GM21381 (cell line): ENCODE results near the gene ZNF491.
"Not testable (repeated sequence)": the region's sequence is repeated elsewhere in the genome, so short reads cannot be mapped to it uniquely, and the experiment has no call there.

ENCODE experiments used
- ATAC-seq: cut with Tn5 transposase; IDR thresholded peaks from one replicate; pipeline ENCODE4 v1.9.1; 2021; ENCODE audit warnings: mild to moderate bottlenecking, moderate library complexity; ENCODE audit not compliant: unreplicated experiment

The ZNF491 gene

DNA sequence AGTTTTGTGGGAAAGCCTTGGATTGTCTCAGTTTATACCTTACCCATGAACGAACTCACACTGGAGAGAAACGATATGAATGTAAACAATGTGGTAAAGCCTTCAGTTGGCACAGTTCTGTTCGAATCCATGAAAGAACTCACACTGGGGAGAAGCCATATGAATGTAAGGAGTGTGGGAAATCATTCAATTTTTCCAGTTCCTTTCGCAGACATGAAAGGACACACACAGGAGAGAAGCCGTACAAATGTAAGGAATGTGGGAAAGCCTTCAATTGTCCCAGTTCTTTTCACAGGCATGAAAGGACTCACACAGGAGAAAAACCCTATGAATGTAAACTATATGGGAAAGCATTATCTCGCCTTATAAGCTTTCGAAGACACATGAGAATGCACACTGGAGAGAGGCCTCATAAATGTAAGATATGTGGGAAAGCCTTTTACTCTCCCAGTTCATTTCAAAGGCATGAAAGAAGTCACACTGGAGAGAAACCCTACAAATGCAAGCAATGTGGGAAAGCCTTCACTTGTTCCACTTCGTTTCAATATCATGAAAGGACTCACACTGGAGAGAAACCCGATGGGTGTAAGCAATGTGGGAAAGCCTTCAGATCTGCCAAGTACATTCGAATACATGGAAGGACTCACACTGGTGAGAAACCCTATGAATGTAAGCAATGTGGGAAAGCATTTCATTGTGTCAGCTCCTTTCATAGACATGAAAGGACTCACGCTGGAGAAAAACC lies 8.2 kb downstream of the ZNF491 start:
- no peak for ATAC-seq

- no peak for ATAC-seq
These were observed 8.7 kb downstream of the ZNF491 start for GRCh38 chr19:11807099-11807380.

DNA sequence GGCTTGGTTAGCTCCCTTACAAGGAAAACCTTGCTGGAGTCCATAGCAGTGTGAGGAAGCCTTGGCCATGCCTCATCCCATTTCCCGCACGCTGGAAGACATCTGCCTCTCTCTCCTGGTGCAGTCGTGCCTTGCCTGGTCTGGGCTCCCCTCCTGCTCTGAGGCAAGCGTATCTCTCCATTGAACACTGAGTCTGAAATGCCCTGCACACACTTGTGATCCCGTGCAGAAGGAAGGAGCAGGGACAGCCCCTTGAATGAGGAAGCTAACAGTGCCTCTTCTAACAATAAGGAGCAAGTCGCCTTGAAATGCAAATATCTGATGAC lies 15.3 kb downstream of the ZNF491 start:
- peak; percentile 35 for ATAC-seq

DNA sequence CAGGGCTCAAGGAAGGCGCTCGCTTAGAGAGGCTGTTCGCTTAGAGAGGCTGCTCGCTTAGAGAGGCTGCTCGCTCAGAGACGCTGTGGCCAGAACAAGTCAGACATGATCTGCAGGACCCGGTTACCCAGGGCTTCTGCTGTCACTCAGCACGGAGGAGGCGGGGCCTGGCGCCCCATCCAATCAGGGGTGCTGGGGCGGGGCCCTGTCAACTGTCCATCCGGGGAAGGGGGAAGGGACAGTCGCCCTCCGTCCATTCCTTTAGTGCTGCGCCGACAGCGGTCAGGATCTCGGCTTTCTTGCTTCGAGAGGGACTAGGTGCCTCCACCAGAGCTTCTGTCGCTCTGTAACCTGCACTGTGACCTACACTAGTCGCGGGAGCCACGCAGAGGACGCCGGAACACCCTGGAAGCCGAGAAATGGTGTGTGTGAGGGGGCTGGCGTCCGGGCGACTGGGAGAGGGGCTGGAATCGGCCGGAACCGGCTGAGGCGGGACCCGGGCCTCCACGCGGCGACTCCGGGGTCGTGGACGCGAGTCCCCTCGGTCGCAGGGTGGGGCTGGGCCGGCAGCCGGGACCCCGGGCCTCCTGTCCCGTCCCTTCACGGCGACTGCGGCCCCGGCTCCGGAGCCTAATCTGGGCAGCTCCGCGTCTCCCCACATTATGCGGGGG lies 15.8 kb downstream of the ZNF491 start, which contains the start of gene ZNF440:
ZNF440 (plus strand) TSS at position 245 of the 671 bp plus-strand sequence; CDS start at position 420, 175 bp downstream.
- peak; percentile 96 for ATAC-seq

GRCh38 chr19:11814700-11815035 lies 16.3 kb downstream of the ZNF491 start:
- ATAC-seq, result no peak

DNA sequence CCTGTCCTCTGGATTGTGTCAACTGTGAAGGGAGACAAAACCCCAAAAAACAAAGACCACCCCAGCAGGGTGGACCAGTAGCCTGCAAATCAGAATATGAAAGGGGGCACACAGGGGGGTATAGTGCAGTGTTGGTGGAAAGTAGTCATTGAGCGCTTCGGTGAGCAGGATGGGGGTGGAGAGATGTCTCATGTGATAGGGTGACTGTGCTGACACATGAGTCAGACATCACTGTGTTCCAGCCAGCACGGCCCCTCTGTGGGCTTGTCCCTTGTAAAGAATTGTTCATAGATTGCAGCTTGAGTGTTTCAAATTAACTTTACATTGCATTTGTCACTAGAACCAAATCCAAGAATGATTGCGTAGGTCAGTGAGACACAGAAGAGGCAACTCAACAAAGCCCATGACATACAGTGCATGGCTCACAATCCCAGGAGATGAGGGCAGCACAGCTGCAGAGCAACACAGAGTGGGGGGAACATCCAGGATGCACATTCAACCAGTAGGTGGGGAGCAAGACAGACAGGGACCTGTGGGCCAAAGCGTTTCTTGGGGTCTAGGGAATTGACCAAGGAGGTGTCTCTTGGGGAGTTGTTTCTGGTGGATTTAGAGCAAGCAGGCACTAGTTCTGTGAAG lies 23.3 kb downstream of the ZNF491 start:
- ATAC-seq, result no peak

GRCh38 chr19:11828957-11829876 lies 30.9 kb downstream of the ZNF491 start:
- ATAC-seq, result not testable (repeated sequence)

DNA sequence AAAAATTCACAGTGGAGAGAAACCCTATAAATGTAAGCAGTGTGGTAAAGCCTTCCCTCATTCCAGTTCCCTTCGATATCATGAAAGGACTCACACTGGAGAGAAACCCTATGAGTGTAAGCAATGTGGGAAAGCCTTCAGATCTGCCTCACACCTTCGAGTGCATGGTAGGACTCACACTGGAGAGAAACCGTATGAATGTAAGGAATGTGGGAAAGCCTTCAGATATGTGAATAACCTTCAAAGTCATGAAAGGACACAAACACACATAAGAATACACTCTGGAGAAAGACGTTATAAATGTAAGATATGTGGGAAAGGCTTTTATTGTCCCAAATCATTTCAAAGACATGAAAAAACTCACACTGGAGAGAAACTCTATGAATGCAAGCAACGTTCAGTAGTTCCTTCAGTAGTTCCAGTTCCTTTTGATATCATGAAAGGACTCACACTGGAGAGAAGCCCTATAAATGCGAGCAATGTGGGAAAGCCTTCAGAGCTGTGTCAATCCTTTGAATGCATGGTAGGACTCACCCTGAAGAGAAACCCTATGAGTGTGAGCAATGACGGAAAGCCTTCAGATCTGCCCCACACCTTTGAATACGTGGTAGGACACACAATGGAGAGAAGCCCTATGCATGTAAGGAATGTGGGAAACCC lies 34.1 kb downstream of the ZNF491 start:
- ATAC-seq, result no peak

DNA sequence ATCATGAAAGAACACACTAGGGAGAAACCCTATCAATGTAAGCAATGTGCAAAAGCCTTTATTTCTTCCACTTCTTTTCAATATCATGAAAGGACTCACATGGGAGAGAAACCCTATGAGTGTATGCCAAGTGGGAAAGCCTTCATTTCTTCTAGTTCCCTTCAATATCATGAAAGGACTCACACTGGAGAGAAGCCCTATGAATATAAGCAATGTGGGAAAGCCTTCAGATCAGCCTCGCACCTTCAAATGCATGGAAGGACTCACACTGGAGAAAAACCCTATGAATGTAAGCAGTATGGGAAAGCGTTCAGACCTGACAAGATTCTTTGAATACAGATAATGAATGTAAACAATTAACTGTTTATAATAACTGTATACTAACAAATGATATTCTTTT lies 35.2 kb downstream of the ZNF491 start:
- no peak for ATAC-seq

GRCh38 chr19:11835626-11836066 lies 37.3 kb downstream of the ZNF491 start:
- ATAC-seq, result not testable (repeated sequence)

- ATAC-seq, result no peak
These were observed 45.4 kb downstream of the ZNF491 start for GRCh38 chr19:11843722-11844121.

DNA sequence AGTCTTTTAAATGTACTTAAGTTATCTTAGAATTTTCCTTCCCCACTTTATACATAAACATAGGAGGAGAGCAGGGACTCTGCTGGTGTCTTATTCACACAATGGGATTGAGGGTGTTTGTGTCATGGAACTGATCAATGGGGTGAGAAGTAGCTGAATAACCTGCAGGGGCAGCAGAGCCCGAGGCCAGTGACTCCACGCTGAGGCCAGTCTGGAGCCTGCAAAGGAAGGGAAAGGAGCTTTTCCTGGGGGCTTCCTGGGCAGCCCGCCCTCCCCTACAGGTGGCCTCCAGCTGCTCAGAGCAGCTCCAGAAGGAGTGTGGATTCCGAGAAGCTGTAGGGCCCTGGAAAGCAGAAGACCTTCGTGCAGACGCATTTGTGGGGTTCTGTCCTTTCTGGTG lies 49.3 kb downstream of the ZNF491 start:
- not testable (repeated sequence) for ATAC-seq

GRCh38 chr19:11848200-11848593 lies 49.9 kb downstream of the ZNF491 start:
- no peak for ATAC-seq

DNA sequence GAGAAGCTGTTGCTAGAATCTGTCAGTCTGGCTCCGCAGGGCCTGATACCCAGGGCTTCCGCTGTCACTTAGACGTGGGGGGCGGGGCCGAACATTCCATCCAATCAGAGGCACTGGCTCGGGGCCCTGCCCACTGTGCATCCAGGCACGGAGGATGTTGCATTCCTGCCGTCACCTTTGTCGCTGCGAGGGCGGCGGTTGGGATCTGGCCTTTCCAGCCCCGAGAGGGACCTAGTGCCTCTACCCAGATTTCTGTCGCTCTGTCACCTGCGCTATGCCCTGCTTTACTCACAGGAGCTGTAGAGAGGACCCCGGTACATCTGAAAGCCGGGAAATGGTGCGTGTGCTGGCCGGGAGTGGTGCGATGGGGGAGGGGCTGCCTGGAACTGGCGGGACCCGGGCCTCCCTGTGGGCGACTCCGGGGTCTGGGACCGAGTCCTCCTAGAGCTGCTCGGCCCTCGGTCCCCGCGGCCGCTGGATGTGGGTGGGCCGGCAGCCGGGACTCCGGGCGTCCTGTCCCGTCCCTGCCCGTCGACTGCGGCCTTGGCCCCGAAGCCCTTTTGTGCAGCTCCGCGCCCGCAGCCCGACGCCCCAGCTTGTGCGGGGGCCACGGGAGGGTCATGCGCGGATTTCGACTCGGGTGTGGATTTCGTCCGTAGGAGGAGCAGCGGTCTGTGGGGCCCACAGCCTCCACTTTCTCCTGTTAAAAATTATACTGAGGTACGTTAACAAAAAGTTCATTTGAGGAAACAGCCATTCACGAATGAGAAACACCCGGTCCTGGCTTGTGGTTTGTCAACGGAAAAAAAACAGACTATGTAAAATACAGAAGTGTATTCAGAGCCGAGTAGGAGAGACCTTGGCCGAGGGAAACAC lies 50.5 kb downstream of the ZNF491 start, which contains the start of gene ZNF439:
ZNF439 (plus strand) TSS at position 133 of the 876 bp plus-strand sequence; CDS start at position 275, 142 bp downstream.
- peak; percentile 65 for ATAC-seq

DNA sequence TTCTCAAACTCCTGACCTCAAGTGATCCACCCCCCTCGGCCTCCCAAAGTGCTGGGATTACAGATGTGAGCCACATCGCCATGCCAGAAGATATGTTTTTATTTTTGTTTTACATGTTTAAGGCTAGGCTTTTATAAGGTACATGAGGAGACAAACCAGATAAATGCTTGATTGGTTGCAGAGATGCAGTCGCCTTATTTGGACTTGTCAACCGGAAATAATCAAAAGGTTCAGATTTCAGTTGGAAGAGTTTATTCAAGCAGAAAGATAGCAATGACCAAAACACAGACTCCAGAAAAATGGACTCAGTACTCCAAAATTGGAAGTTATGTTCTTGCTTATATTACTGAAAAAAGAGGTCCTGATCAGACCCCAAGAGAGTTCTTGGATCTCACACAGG lies 52.0 kb downstream of the ZNF491 start:
- ATAC-seq, result not testable (repeated sequence)

- no peak for ATAC-seq
These were observed 55.0 kb downstream of the ZNF491 start for GRCh38 chr19:11853358-11853757.

DNA sequence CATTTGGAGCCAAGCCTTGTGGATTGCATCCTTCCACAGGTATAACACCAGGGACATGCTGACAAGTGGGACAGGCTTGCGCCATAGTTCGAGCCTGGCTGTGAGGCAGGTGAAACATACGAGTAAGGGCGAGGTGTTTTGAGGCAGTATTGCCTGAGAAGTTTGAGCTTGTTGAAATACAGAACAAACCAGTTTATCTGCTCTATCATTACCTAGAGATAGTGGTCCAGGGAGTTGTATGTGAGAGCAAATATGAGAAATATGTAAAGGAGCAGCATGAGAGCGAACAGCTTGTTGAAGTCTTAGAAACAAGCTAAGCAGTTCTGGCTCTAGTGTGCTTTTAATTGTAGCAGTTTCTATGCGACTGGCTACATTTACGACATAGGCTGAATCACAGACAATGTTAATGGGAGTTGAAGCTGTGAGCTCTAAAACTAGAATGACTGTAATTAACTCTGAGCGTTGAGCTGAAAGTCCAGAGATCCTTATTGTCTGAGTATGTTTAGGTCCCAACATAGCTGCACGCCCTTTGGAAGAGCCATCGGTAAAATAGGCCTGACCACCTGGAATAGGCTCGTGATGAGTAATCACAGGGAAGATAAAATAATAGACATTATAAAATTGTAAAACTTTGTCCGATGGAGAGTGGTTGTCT lies 58.4 kb downstream of the ZNF491 start:
- ATAC-seq, result no peak
